Measurements from ENCODE around the gene ARHGAP28. TPM values are rescaled to one million over a fixed set of nuclear protein-coding genes. Genes with fewer than 3 reads are reported as not detected.

Gene ARHGAP28
- total and polyA plus RNA-seq, 2 of the 13 experiments (the other 11 are each of a cell fraction or from before 2014, with no cell fraction given), result not detected

DNA sequence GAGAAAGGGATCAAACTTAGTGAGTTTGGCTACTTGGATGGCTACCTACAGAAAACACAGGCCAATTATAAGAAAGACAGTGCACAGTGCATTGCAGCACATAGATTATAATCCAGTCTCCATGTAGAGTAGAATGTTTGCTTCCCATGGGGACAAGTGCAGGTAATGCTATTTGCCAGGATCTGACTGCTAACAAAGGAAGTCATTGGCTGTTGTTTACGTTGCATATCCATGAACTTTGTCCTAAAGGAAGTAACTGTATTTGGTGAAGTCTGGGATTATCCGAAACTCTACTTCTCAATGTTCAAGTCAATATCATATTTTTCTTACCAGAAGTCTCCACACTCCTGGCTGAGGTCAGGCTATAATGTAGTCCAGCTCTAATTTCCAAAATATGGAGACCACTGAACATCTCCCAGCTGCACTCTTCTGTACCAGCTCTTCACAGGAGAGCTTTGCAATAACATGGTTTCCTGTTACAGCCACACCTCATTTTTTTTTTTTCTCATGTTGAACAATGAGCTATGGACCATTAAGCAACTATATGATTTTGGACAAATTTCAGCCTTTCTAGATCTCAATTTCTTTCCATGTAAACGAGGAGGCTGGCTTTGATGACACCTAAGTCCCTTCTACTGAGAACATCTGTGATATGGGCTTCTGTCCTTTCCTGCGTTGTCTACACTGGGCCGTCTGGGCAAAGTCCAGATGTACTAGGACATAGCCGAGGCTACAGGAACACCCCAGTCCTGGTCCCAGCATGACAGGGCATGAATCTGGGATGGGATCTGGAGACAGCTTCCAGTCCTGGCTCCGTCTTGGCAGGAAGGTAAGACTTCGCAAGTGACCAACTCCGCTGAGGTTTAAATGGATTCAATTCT is 233.3 kb downstream of the ARHGAP28 start (continued):
- TF ChIP-seq HIC2 (CRISPR knock-in tag; IDR thresholded peaks at IDR 0.05; ENCODE audit: low read depth) (no peak), ZKSCAN1 (IDR thresholded peaks at IDR 0.05; ENCODE audit: low read length) (no peak), HOXA5 (CRISPR knock-in tag; IDR thresholded peaks at IDR 0.05) (no peak), ARHGAP35 (CRISPR knock-in tag; IDR thresholded peaks at IDR 0.05; ENCODE audit: borderline replicate concordance) (no peak), FOXP1 (IDR thresholded peaks at IDR 0.05) (no peak), FOXP1 (CRISPR knock-in tag; IDR thresholded peaks at IDR 0.05) (no peak), HNRNPK (IDR thresholded peaks at IDR 0.05; ENCODE audit: low read depth, low read length, poor library complexity, severe bottlenecking) (no peak), ZNF737 (CRISPR knock-in tag; IDR thresholded peaks at IDR 0.05; ENCODE audit: borderline replicate concordance) (no peak), HMG20A (CRISPR knock-in tag; IDR thresholded peaks at IDR 0.05; ENCODE audit: borderline replicate concordance) (peak; percentile 56; the same call in 1 of the 2 replicates), ZNF30 (CRISPR knock-in tag; IDR thresholded peaks at IDR 0.05) (no peak), ETV5 (CRISPR knock-in tag; IDR thresholded peaks at IDR 0.05; ENCODE audit: borderline replicate concordance) (peak; percentile 51; the same call in 1 of the 2 replicates), SMARCE1 (IDR thresholded peaks at IDR 0.05; ENCODE audit: borderline replicate concordance) (no peak), RBM22 (optimal IDR thresholded peaks at IDR 0.05; ENCODE audit: low read length) (no peak), GPBP1L1 (CRISPR knock-in tag; IDR thresholded peaks at IDR 0.05) (no peak), MED8 (CRISPR knock-in tag; IDR thresholded peaks at IDR 0.05; ENCODE audit: insufficient replicate concordance) (no peak)
- TF ChIP-seq, protein P1, sequence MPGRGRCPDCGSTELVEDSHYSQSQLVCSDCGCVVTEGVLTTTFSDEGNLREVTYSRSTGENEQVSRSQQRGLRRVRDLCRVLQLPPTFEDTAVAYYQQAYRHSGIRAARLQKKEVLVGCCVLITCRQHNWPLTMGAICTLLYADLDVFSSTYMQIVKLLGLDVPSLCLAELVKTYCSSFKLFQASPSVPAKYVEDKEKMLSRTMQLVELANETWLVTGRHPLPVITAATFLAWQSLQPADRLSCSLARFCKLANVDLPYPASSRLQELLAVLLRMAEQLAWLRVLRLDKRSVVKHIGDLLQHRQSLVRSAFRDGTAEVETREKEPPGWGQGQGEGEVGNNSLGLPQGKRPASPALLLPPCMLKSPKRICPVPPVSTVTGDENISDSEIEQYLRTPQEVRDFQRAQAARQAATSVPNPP (CRISPR knock-in tag; IDR thresholded peaks at IDR 0.05), result no peak
- TF ChIP-seq, protein P2, sequence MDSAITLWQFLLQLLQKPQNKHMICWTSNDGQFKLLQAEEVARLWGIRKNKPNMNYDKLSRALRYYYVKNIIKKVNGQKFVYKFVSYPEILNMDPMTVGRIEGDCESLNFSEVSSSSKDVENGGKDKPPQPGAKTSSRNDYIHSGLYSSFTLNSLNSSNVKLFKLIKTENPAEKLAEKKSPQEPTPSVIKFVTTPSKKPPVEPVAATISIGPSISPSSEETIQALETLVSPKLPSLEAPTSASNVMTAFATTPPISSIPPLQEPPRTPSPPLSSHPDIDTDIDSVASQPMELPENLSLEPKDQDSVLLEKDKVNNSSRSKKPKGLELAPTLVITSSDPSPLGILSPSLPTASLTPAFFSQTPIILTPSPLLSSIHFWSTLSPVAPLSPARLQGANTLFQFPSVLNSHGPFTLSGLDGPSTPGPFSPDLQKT (CRISPR knock-in tag; IDR thresholded peaks at IDR 0.05; ENCODE audit: borderline replicate concordance), result no peak

Measured in HepG2 (cell line).